HepG2 (cell line): Measurements from ENCODE around the gene TMEM63B. TPM values are rescaled to one million over a fixed set of nuclear protein-coding genes. Genes with fewer than 3 reads are reported as not detected.

Source experiments
- AGO2 ChIP-seq: fragments of 200-400 bp; formaldehyde crosslinking; optimal IDR thresholded peaks from 2 replicates; pipeline ENCODE3; 2017; ENCODE audit warnings: mild to moderate bottlenecking, low read depth, low read length, moderate library complexity
- AKAP8 ChIP-seq: sonication (generic); formaldehyde crosslinking; IDR thresholded peaks from 2 replicates; pipeline ENCODE4 v1.5.1; 2020; ENCODE audit warnings: mild to moderate bottlenecking, missing genetic modification reagents
- DPF2 ChIP-seq: sonication (generic); formaldehyde crosslinking; IDR thresholded peaks from 2 replicates; pipeline ENCODE4 v1.4.0; 2020; ENCODE audit warnings: mild to moderate bottlenecking, low read depth, missing genetic modification reagents, borderline replicate concordance
- HNF4A ChIP-seq: sonication (generic); formaldehyde crosslinking; IDR thresholded peaks from 2 replicates; pipeline ENCODE4 v1.4.0; 2020; ENCODE audit warnings: missing genetic modification reagents
- HNRNPK ChIP-seq: fragments of 200-400 bp; formaldehyde crosslinking; IDR thresholded peaks from 2 replicates; pipeline ENCODE4 v1.6.1; 2018; ENCODE audit warnings: low read length, low read depth, moderate library complexity, mild to moderate bottlenecking; ENCODE audit not compliant: poor library complexity, severe bottlenecking
- IRX3 ChIP-seq: sonication (generic); formaldehyde crosslinking; IDR thresholded peaks from 2 replicates; pipeline ENCODE4 v1.8.1; 2023; ENCODE audit warnings: mild to moderate bottlenecking, low read depth, missing genetic modification reagents, borderline replicate concordance
- KAT8 ChIP-seq: IDR thresholded peaks from 2 replicates; pipeline ENCODE4 v1.6.1; 2016; ENCODE audit warnings: missing genetic modification reagents, missing compliant biosample characterization
- POLR2A ChIP-seq, 2 experiments: IDR thresholded peaks; 2 replicates each; pipeline ENCODE4 v1.6.1; 2011; ENCODE audit warnings: low read depth in 2 of 2, low read length in 2 of 2, mild to moderate bottlenecking in 1 of 2, moderate library complexity in 1 of 2; ENCODE audit not compliant: insufficient read depth in 1 of 2
- RXRA ChIP-seq: sonication (generic); formaldehyde crosslinking; IDR thresholded peaks from 2 replicates; pipeline ENCODE4 v1.5.1; 2020; ENCODE audit warnings: missing genetic modification reagents
- SAP130 ChIP-seq: IDR thresholded peaks from 2 replicates; pipeline ENCODE4 v1.6.1; 2016; ENCODE audit warnings: low read depth
- SIN3B ChIP-seq: fragments of 150-350 bp; IDR thresholded peaks from 2 replicates; pipeline ENCODE4 v1.6.1; 2014; ENCODE audit warnings: low read length
- SMAD3 ChIP-seq: sonication (generic); formaldehyde crosslinking; IDR thresholded peaks from 2 replicates; pipeline ENCODE4 v1.4.0; 2020; ENCODE audit warnings: missing genetic modification reagents
- SNAPC5 ChIP-seq: sonication (generic); formaldehyde crosslinking; IDR thresholded peaks from 2 replicates; pipeline ENCODE4 v1.8.1; 2023; ENCODE audit warnings: mild to moderate bottlenecking, missing genetic modification reagents, borderline replicate concordance
- TARDBP ChIP-seq: sonication (generic); formaldehyde crosslinking; IDR thresholded peaks from 2 replicates; pipeline ENCODE4 v1.8.0; 2022; ENCODE audit warnings: mild to moderate bottlenecking, missing genetic modification reagents
- ZBTB7B ChIP-seq: sonication (generic); formaldehyde crosslinking; IDR thresholded peaks from 2 replicates; pipeline ENCODE4 v1.4.0; 2020; ENCODE audit warnings: missing genetic modification reagents
- ZNF205 ChIP-seq: IDR thresholded peaks from 2 replicates; pipeline ENCODE4 v1.6.1; 2018; ENCODE audit warnings: missing biosample characterization, missing genetic modification reagents
- ZNF292 ChIP-seq: sonication (generic); formaldehyde crosslinking; IDR thresholded peaks from 2 replicates; pipeline ENCODE4 v1.8.1; 2022; ENCODE audit warnings: mild to moderate bottlenecking, low read depth, missing genetic modification reagents, borderline replicate concordance
- ZNF33B ChIP-seq: sonication (generic); formaldehyde crosslinking; IDR thresholded peaks from 2 replicates; pipeline ENCODE4 v1.5.1; 2020; ENCODE audit warnings: mild to moderate bottlenecking, missing genetic modification reagents
- ZNF460 ChIP-seq: sonication (generic); formaldehyde crosslinking; IDR thresholded peaks from 2 replicates; pipeline ENCODE4 v1.5.1; 2020; ENCODE audit warnings: missing genetic modification reagents, mild to moderate bottlenecking, borderline replicate concordance
- ZNF558 ChIP-seq: sonication (generic); formaldehyde crosslinking; IDR thresholded peaks from 2 replicates; pipeline ENCODE4 v1.9.0; 2022; ENCODE audit warnings: mild to moderate bottlenecking, missing genetic modification reagents, borderline replicate concordance
- ZNF639 ChIP-seq: conservative IDR thresholded peaks from 2 replicates; pipeline ENCODE4 v1.6.1; 2018; ENCODE audit warnings: missing genetic modification reagents
- ZNF777 ChIP-seq: sonication (generic); formaldehyde crosslinking; IDR thresholded peaks from 2 replicates; pipeline ENCODE4 v1.4.0; 2020; ENCODE audit warnings: missing genetic modification reagents
- ZNF816 ChIP-seq: sonication (generic); formaldehyde crosslinking; IDR thresholded peaks from 2 replicates; pipeline ENCODE4 v1.8.0; 2022; ENCODE audit warnings: missing genetic modification reagents, mild to moderate bottlenecking, borderline replicate concordance
- polyA plus RNA-seq, 8 experiments: library from polyadenylated mRNA; depleted of rRNA in 3 of 8; stranded (reverse) in 7 of 8; unstranded in 1 of 8; fragments of >200 nt; fragmentation: Illumina TruSeq in 4 of 8; extraction: Trizol in 4 of 8; gene quantifications; 2 replicates each; pipeline versions ENCODE4 v1.2.1 to v1.2.3, GENCODE V29; 2011 to 2016; ENCODE audit warnings: low read depth in 4 of 8, missing spikeins in 1 of 8, mixed read lengths in 1 of 8; ENCODE audit not compliant: insufficient read depth in 1 of 8
- total RNA-seq, 5 experiments: library from RNA; depleted of rRNA; stranded (reverse); fragments of >200 nt; fragmentation: Illumina TruSeq; extraction: Trizol; gene quantifications; 2 replicates each; pipeline ENCODE4 v1.2.3, GENCODE V29; 2016; ENCODE audit warnings: low read depth in 1 of 5
- TF ChIP-seq, protein P1 (sequence below): sonication (generic); formaldehyde crosslinking; IDR thresholded peaks from 2 replicates; pipeline ENCODE4 v1.5.1; 2020; ENCODE audit warnings: missing genetic modification reagents, mild to moderate bottlenecking, borderline replicate concordance
- TF ChIP-seq, protein P2 (sequence below): sonication (generic); formaldehyde crosslinking; IDR thresholded peaks from 2 replicates; pipeline ENCODE4 v1.8.1; 2023; ENCODE audit warnings: mild to moderate bottlenecking, missing genetic modification reagents

Gene TMEM63B
- total and polyA plus RNA-seq, 2 of the 13 experiments (the other 11 are each of a cell fraction or from before 2014, with no cell fraction given) = 27.4 to 75.8 TPM

DNA sequence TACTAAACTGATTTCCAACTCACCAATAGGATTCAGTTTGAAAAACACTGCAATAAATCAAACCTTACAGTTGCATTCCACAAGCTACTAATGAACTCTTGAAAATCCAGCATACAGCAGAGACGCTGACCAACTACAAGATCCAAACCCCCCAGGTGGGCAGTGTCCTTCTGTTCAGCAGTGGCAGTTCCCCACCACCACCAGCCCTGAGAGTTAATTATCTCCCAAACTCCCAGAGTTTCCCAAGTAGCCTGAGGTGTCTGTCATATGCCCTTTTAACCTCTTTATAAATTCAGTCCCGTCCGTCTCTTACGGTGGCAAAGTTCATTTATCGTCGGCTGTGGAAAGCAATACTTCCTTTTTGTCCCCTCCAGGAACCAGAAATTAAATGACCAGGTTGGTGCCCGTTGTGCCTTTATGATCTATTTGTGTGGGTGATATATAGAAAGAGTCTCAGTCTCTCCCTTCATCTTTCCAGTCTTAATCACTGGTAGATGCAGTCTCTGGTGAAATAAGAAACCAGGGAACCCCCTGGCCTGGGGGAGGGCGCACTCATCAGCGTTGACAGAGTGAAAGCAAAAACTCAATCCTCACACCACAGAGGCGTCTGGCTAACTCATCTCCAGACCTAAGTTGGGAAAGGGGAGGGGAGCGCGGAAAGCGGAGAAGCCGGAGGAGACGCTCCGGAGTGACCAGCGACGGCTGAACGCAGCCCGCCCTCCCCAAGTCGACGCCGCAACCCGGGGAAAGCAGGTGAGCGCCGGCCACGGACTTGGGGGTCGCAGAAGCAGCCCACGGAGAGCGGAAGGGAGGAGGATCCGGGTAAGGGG is 819 bp upstream of the TMEM63B start (continued):
- TF ChIP-seq TARDBP (CRISPR knock-in tag) (peak; percentile 56; the same call in 1 of the 2 replicates), POLR2A (IDR thresholded peaks at IDR 0.05; ENCODE audit: insufficient read depth in 1 of 2, low read depth in 2 of 2, low read length in 2 of 2) (peak in 1 of 2 experiments; percentile 32; a peak in 2 of 4 replicates), ZNF639 (0 out of 2 replicates have a peak, but pooled peaks have one; percentile 7), SIN3B (no peak), SMAD3 (CRISPR knock-in tag) (0 out of 2 replicates have a peak, but pooled peaks have one; percentile 18), KAT8 (CRISPR knock-in tag) (peak; percentile 4; the same call in 1 of the 2 replicates), RXRA (0 out of 2 replicates have a peak, but pooled peaks have one; percentile 5), SAP130 (CRISPR knock-in tag) (peak; percentile 7), ZNF816 (CRISPR knock-in tag) (0 out of 2 replicates have a peak, but pooled peaks have one; percentile 27), SNAPC5 (peak; percentile 30; the same call in 1 of the 2 replicates), ZNF205 (CRISPR knock-in tag) (0 out of 2 replicates have a peak, but pooled peaks have one; percentile 64), ZNF558 (CRISPR knock-in tag) (0 out of 2 replicates have a peak, but pooled peaks have one; percentile 10), IRX3 (0 out of 2 replicates have a peak, but pooled peaks have one; percentile 45), AGO2 (peak; percentile 52), ZNF33B (CRISPR knock-in tag) (no peak), ZBTB7B (CRISPR knock-in tag) (peak; percentile 84), AKAP8 (CRISPR knock-in tag) (peak; percentile 16; the same call in 1 of the 2 replicates), DPF2 (CRISPR knock-in tag) (0 out of 2 replicates have a peak, but pooled peaks have one; percentile 6), ZNF292 (CRISPR knock-in tag) (peak; percentile 23; the same call in 1 of the 2 replicates), ZNF460 (CRISPR knock-in tag) (peak; percentile 34; the same call in 1 of the 2 replicates), HNRNPK (no peak), ZNF777 (CRISPR knock-in tag) (peak; percentile 81), HNF4A (CRISPR knock-in tag) (0 out of 2 replicates have a peak, but pooled peaks have one; percentile 19)
- TF ChIP-seq, protein P1, sequence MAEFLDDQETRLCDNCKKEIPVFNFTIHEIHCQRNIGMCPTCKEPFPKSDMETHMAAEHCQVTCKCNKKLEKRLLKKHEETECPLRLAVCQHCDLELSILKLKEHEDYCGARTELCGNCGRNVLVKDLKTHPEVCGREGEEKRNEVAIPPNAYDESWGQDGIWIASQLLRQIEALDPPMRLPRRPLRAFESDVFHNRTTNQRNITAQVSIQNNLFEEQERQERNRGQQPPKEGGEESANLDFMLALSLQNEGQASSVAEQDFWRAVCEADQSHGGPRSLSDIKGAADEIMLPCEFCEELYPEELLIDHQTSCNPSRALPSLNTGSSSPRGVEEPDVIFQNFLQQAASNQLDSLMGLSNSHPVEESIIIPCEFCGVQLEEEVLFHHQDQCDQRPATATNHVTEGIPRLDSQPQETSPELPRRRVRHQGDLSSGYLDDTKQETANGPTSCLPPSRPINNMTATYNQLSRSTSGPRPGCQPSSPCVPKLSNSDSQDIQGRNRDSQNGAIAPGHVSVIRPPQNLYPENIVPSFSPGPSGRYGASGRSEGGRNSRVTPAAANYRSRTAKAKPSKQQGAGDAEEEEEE = no peak
- TF ChIP-seq, protein P2, sequence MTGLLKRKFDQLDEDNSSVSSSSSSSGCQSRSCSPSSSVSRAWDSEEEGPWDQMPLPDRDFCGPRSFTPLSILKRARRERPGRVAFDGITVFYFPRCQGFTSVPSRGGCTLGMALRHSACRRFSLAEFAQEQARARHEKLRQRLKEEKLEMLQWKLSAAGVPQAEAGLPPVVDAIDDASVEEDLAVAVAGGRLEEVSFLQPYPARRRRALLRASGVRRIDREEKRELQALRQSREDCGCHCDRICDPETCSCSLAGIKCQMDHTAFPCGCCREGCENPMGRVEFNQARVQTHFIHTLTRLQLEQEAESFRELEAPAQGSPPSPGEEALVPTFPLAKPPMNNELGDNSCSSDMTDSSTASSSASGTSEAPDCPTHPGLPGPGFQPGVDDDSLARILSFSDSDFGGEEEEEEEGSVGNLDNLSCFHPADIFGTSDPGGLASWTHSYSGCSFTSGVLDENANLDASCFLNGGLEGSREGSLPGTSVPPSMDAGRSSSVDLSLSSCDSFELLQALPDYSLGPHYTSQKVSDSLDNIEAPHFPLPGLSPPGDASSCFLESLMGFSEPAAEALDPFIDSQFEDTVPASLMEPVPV (CRISPR knock-in tag) = peak; percentile 35; the same call in 1 of the 2 replicates
